Activated gamma-delta T cell (primary cell): Measurements from ENCODE around the gene KRTAP10-7.
"Not testable (repeated sequence)": the region's sequence is repeated elsewhere in the genome, so short reads cannot be mapped to it uniquely, and the experiment has no call there.

ENCODE experiments used
- DNase-seq: peaks from one replicate; lab custom pipeline; 2025; lab: John Stamatoyannopoulos, UW

Gene KRTAP10-7

DNA sequence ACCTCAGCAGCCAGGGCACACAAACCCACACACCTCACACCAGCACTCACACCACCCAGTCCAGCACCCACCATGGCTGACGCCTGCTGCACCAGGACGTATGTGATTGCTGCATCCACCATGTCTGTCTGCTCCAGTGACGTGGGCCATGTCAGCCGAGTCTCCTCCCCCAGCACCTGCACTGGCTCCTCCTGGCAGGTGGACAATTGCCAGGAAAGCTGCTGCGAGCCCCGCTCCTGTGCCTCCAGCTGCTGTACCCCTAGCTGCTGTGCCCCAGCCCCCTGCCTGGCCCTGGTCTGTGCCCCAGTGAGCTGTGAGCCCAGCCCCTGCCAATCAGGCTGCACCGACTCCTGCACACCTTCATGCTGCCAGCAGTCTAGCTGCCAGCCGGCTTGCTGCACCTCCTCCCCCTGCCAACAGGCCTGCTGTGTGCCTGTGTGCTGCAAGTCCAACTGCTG, 11.7 kb downstream of the KRTAP10-7 start, which contains the start of gene KRTAP10-8:
TSS of gene KRTAP10-8 (plus strand) at position 51 of the 458 bp plus-strand sequence. CDS start at position 73, 22 bp downstream.
- no peak for DNase-seq

DNA sequence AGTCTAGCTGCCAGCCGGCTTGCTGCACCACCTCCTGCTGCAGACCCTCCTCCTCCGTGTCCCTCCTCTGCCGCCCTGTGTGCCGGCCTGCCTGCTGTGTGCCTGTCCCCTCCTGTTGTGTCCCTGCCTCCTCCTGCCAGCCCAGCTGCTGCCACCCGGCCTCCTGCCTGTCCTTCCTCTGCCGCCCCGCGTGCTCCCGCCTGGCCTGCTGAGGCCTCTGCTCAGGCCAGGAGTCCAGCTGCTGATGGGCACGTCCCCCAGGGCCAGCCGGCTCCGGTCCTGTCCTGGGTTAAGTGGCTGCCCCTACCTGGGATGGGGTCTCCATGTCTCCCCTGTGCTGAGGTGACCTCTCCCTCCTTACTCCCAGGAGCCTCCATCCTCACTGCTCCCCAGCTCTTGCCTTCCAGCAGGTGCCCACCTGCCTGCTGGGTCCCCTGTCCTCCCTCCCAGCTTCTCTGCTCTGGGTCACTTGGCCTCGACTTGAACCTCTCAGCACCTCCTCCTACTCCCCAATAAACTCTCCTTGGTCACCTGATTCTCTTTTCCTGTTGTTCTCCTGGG, 12.4 kb downstream of the KRTAP10-7 start:
- DNase-seq: no peak

GRCh38 chr21:44613386-44614155, 13.2 kb downstream of the KRTAP10-7 start:
- no peak for DNase-seq

DNA sequence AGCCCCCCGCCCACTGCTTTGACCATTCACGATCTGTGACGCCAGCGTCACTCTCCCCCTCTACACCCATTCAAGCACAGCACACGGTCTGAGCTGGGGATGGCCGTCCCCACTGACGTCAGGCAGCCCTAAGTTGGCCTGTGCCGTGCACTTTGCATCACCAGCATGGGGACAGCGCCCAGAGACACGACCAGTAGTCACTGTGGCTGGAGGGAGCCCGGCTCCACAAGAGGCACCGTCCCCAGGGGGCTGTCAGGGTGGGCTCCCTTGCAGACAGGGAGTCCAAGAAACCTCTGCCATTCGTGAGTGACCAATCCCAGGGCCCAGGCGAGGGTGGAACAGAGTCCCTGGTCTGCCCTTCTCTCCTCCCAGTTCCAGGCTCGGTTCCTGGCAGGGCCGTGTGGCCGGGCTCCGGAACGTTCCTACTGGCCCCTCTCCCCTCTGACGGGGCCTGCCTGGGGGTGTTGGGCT, 13.8 kb downstream of the KRTAP10-7 start:
- DNase-seq: no peak

DNA sequence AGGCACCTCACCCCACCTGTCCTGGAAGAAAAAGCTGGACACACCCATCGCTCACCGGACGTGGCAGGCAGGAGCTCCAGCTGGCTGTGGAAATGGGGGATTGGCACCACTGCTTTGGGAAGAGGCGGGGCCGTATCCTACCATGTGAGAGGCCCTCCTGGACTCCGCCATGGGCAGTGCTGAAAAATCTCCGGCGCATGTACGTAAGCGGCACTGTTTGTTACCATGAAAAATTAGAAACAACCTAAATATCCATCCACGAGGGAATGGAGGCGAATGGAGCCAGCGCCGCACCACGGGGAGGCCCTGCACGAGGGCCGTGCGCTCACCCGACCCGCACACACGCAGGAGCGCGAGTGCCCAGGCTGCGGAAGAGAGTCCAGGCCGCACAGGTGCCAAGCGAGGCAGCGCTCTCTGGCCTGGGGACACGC, 14.6 kb downstream of the KRTAP10-7 start:
- DNase-seq: no peak

DNA sequence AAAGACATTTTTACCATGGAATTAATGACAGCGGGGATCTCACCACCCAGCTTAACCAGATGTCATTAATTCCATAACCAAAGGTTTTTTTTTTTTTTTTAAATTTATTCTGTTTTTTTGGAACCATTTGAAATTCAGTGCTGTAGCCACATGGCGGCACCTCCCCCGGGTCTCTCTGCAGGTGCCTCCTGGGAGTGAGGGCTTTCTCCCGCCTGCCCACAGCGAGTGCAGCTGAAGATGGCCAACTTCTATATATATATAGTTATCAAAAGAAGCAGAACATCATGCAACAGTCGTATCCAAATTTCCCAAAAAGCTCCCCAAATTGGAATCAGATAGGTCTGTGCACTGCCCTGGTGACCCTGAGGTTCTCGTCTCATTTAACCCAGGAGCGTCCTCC, 15.1 kb downstream of the KRTAP10-7 start:
- DNase-seq: no peak

DNA sequence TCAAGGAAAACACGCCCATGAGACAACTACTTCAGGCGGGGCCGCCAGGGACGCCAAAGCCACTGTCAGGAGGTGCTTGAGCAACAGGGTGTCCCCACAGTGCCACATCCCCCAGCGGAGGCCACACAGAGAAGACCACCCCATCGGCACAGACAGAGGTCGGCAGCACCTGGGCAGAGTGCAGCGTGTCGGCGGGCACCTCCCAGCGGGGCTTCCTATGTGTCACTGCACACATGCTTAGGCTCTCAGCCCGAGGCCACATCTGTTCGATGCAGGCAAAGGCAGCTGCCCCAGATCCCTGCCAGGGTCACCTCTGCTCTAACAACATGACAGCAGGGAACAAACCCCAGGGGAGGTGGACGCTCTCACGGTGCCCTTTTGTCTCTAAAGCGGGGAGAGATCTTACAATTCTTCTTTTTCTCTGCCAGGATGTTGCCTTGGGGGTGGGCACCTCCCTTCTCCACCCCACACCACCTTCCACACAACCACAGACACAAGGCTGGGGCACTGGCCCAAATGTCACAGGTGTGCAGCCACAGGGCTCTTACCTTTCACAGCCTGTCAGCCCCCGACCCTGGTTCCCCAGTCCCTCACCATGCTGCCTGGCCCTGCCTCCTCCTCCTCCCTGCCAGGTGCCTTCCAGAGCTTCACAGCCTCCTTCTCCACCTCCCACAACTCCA, 15.7 kb downstream of the KRTAP10-7 start:
- DNase-seq: no peak

DNA sequence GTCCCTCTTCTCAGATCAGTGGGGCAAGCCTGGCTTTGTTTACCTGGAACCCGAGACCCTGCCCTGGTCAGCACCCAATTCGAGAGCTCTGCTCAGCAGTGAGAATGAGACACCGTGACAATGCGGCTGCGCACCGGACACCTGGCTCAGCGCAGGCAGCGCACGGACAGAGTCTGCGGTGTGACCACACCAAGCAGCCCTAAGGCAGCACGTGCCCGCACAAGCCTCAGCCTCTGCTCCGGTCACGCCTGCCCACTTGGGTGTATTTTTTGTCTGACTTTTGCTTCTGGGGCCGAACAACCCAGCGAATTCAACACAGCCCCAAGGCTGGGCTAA, 16.2 kb downstream of the KRTAP10-7 start:
- DNase-seq: no peak

GRCh38 chr21:44617071-44617501, 16.7 kb downstream of the KRTAP10-7 start:
- DNase-seq: no peak

GRCh38 chr21:44618504-44618903, 18.1 kb downstream of the KRTAP10-7 start:
- no peak for DNase-seq

DNA sequence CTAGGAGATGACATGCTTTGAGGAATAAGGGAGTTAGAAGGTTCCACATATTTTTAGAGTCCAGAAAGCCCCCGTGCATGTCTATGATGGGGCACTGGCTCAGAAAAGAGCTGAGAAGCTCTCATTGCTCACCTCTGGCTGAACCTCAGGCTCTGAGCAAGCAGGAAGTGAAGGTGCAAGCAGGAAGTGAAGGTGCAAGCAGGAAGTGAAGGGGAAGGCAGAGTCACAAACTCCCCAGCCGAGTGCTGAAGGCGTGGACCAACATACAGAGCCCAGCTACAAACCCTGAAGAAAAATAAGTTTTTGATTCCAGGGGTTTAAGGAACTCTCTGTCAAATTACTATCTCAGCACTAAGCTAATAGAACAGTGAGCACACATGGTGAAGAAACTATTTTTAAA, 18.5 kb downstream of the KRTAP10-7 start:
- no peak for DNase-seq

DNA sequence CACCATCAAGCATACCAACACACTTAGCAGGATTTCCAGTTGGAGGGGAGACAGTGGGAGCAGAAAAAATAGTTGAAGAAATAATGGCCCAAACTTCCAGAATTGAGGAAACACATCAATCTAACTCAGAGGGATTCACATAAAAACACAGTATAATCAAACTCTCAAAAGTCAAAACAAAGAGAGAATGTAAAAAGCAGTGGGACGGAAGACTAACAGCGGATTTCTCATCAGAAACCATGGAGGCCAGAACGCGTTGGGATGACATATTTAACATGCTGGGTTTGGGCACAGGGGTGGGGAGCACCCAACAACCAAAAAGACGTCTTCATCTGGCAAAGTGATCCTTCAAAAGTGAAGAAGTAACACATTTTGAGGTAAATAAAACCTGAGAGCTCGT, 19.5 kb downstream of the KRTAP10-7 start:
- DNase-seq: no peak

- no peak for DNase-seq
Observed at GRCh38 chr21:44623575-44623974, 23.2 kb downstream of the KRTAP10-7 start.

- no peak for DNase-seq
Observed at GRCh38 chr21:44625756-44626155, 25.4 kb downstream of the KRTAP10-7 start.

- no peak for DNase-seq
Observed at GRCh38 chr21:44626262-44626661, 25.9 kb downstream of the KRTAP10-7 start.

DNA sequence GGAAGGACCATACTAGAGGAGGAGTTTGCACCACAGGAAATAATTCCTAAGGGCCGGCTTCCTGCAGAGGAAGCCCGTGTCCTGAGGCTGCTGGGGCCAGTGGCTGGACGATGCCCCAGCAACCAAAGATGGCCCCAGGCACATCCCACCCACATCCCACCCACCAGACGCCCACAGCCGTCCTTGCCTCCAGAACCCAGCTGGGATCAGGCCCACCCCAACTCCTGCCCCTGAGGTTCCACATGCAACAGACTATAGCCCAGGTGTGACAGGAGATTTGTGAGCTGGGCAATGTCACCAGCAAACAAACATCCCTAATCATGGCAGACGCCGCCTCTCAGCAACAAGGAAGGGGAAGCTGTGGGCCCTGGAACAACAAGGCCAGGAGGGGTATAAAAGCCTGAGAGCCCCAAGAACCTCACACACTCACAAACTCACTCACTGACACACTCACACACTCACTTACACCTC, 26.3 kb downstream of the KRTAP10-7 start, which contains the start of gene KRTAP10-9:
TSS of gene KRTAP10-9 (plus strand) at position 421 of the 471 bp plus-strand sequence. CDS start 79 bp downstream, outside the sequence.
- DNase-seq: no peak

DNA sequence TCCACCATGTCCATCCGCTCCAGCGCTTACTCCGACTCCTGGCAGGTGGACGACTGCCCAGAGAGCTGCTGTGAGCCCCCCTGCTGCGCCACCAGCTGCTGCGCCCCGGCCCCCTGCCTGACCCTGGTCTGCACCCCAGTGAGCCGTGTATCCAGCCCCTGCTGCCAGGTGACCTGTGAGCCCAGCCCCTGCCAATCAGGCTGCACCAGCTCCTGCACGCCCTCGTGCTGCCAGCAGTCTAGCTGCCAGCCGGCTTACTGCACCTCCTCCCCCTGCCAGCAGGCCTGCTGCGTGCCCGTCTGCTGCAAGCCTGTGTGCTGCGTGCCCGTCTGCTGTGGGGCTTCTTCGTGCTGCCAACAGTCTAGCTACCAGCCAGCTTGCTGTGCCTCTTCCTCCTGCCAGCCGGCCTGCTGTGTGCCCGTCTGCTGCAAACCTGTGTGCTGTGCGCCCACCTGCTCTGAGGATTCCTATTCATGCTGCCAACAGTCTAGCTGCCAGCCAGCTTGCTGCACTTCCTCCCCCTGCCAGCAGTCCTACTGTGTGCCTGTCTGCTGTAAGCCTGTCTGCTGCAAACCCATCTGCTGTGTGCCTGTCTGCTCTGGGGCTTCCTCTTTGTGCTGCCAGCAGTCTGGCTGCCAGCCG, 26.9 kb downstream of the KRTAP10-7 start:
- not testable (repeated sequence) for DNase-seq

- DNase-seq: not testable (repeated sequence)
Observed at GRCh38 chr21:44627831-44628233, 27.4 kb downstream of the KRTAP10-7 start.

GRCh38 chr21:44628707-44629391, 28.5 kb downstream of the KRTAP10-7 start:
- DNase-seq: no peak

- no peak for DNase-seq
Observed at GRCh38 chr21:44630440-44630839, 30.0 kb downstream of the KRTAP10-7 start.

- DNase-seq: no peak
Observed at GRCh38 chr21:44632067-44632466, 31.7 kb downstream of the KRTAP10-7 start.
